ENCODE results near the gene AAMP. TPM values are rescaled to one million over a fixed set of nuclear protein-coding genes. Genes with fewer than 3 reads are reported as not detected.

The AAMP gene
- total RNA-seq, 1 donor from 2014 or later, result 88.0 TPM

- no peaks in the 10 kb centered on the region for H3K27me3 Mint-ChIP-seq (ENCODE audit: insufficient read depth)
- peaks cover 9% of the 10 kb centered on the region for H3K36me3 Mint-ChIP-seq (ENCODE audit: low read depth)
- H3K27ac Mint-ChIP-seq, result peak overlapping the region; percentile 94
- H3K4me1 Mint-ChIP-seq (ENCODE audit: low read depth), result peaks cover 66% of the 10 kb centered on the region
- intact Hi-C loops (cut with micrococcal nuclease), result loop anchor here (1.0 to 2.0 kb wide), 8 partner anchors 7 to 277 kb away; partner anchors contain the start of genes CATIP, CNOT9 and USP37
- peak overlapping the region; percentile 88 for H3K4me3 Mint-ChIP-seq
- DNase-seq (ENCODE audit: low spot score), result no peak
- H3K9me3 Mint-ChIP-seq, result no peaks in the 10 kb centered on the region
Measured at GRCh38 chr2:218291318-218292047, 21.5 kb upstream of the AAMP start.

- H3K27ac Mint-ChIP-seq, result peak overlapping the region; percentile 94
- H3K9me3 Mint-ChIP-seq, result no peaks in the 10 kb centered on the region
- H3K4me3 Mint-ChIP-seq, result peak overlapping the region; percentile 88
- peaks cover 9% of the 10 kb centered on the region for H3K36me3 Mint-ChIP-seq (ENCODE audit: low read depth)
- intact Hi-C loops (cut with micrococcal nuclease), result no loop called here
- no peaks in the 10 kb centered on the region for H3K27me3 Mint-ChIP-seq (ENCODE audit: insufficient read depth)
- peak; percentile 45 for DNase-seq (ENCODE audit: low spot score)
- H3K4me1 Mint-ChIP-seq (ENCODE audit: low read depth), result peaks cover 74% of the 10 kb centered on the region
Measured at GRCh38 chr2:218290316-218291261, 20.7 kb upstream of the AAMP start.

- DNase-seq (ENCODE audit: low spot score), result no peak
- Mint-ChIP-seq H3K9me3 (no peaks in the 10 kb centered on the region), H3K36me3 (ENCODE audit: low read depth) (peaks cover 13% of the 10 kb centered on the region), H3K4me3 (peak overlapping the region; percentile 88), H3K27me3 (ENCODE audit: insufficient read depth) (no peaks in the 10 kb centered on the region), H3K27ac (peak overlapping the region; percentile 94), H3K4me1 (ENCODE audit: low read depth) (peaks cover 78% of the 10 kb centered on the region)
- intact Hi-C loops (cut with micrococcal nuclease), result loop anchor here (2.0 to 10.0 kb wide), 6 partner anchors 33 to 1253 kb away; partner anchors contain the start of genes CHPF, CNPPD1, GMPPA and RETREG2
Measured at GRCh38 chr2:218289639-218290315, 19.8 kb upstream of the AAMP start.

GRCh38 chr2:218286570-218287459 is 16.9 kb upstream of the AAMP start:
- peak overlapping the region; percentile 99 for H3K27ac Mint-ChIP-seq
- intact Hi-C loops (cut with micrococcal nuclease), result loop anchor here (1.0 to 10.0 kb wide), 9 partner anchors 17 to 1255 kb away; partner anchors contain the start of genes AAMP, BCS1L, CHPF and CNPPD1
- peaks cover 72% of the 10 kb centered on the region for H3K4me1 Mint-ChIP-seq (ENCODE audit: low read depth)
- H3K27me3 Mint-ChIP-seq (ENCODE audit: insufficient read depth), result no peaks in the 10 kb centered on the region
- peaks cover 17% of the 10 kb centered on the region for H3K36me3 Mint-ChIP-seq (ENCODE audit: low read depth)
- DNase-seq (ENCODE audit: low spot score), result peak; percentile 82
- no peaks in the 10 kb centered on the region for H3K9me3 Mint-ChIP-seq
- peak overlapping the region; percentile 94 for H3K4me3 Mint-ChIP-seq

GRCh38 chr2:218285604-218286003 is 15.7 kb upstream of the AAMP start:
- H3K36me3 Mint-ChIP-seq (ENCODE audit: low read depth), result peaks cover 20% of the 10 kb centered on the region
- peak overlapping the region; percentile 99 for H3K27ac Mint-ChIP-seq
- no peaks in the 10 kb centered on the region for H3K9me3 Mint-ChIP-seq
- intact Hi-C loops (cut with micrococcal nuclease), result loop anchor here (1.0 to 10.0 kb wide), 9 partner anchors 15 to 1257 kb away; partner anchors contain the start of genes AAMP, BCS1L, CHPF and CNPPD1
- peak overlapping the region; percentile 94 for H3K4me3 Mint-ChIP-seq
- no peaks in the 10 kb centered on the region for H3K27me3 Mint-ChIP-seq (ENCODE audit: insufficient read depth)
- DNase-seq (ENCODE audit: low spot score), result no peak
- peaks cover 67% of the 10 kb centered on the region for H3K4me1 Mint-ChIP-seq (ENCODE audit: low read depth)

- peak; percentile 55 for DNase-seq (ENCODE audit: low spot score)
- H3K36me3 Mint-ChIP-seq (ENCODE audit: low read depth), result peaks cover 30% of the 10 kb centered on the region
- no peaks in the 10 kb centered on the region for H3K27me3 Mint-ChIP-seq (ENCODE audit: insufficient read depth)
- H3K9me3 Mint-ChIP-seq, result no peaks in the 10 kb centered on the region
- H3K4me3 Mint-ChIP-seq, result peak overlapping the region; percentile 94
- H3K4me1 Mint-ChIP-seq (ENCODE audit: low read depth), result peaks cover 55% of the 10 kb centered on the region
- intact Hi-C loops (cut with micrococcal nuclease), result loop anchor here (1.0 to 10.0 kb wide), 2 partner anchors 8 to 611 kb away; partner anchors contain the start of gene TMBIM1
- peak overlapping the region; percentile 99 for H3K27ac Mint-ChIP-seq
Measured at GRCh38 chr2:218284106-218284811, 14.3 kb upstream of the AAMP start.

GRCh38 chr2:218282173-218282991 is 12.4 kb upstream of the AAMP start:
- no peak for DNase-seq (ENCODE audit: low spot score)
- intact Hi-C loops (cut with micrococcal nuclease), result loop anchor here (10.0 kb wide), 1 partner anchor 612 kb away; no protein-coding TSS in a partner anchor
- no peak overlapping the region for H3K4me3 Mint-ChIP-seq
- H3K27ac Mint-ChIP-seq, result peak overlapping the region; percentile 29
- H3K27me3 Mint-ChIP-seq (ENCODE audit: insufficient read depth), result no peaks in the 10 kb centered on the region
- H3K36me3 Mint-ChIP-seq (ENCODE audit: low read depth), result peaks cover 30% of the 10 kb centered on the region
- no peaks in the 10 kb centered on the region for H3K9me3 Mint-ChIP-seq
- H3K4me1 Mint-ChIP-seq (ENCODE audit: low read depth), result peaks cover 40% of the 10 kb centered on the region

GRCh38 chr2:218281449-218281848 is 11.5 kb upstream of the AAMP start:
- Mint-ChIP-seq H3K9me3 (no peaks in the 10 kb centered on the region), H3K36me3 (ENCODE audit: low read depth) (peaks cover 37% of the 10 kb centered on the region), H3K27ac (peak overlapping the region; percentile 31), H3K4me3 (no peak overlapping the region), H3K27me3 (ENCODE audit: insufficient read depth) (no peaks in the 10 kb centered on the region), H3K4me1 (ENCODE audit: low read depth) (peaks cover 32% of the 10 kb centered on the region)
- DNase-seq (ENCODE audit: low spot score), result no peak
- intact Hi-C loops (cut with micrococcal nuclease), result loop anchor here (10.0 kb wide), 1 partner anchor 613 kb away; no protein-coding TSS in a partner anchor

GRCh38 chr2:218280260-218280870 is 10.4 kb upstream of the AAMP start:
- H3K36me3 Mint-ChIP-seq (ENCODE audit: low read depth), result peaks cover 43% of the 10 kb centered on the region
- DNase-seq (ENCODE audit: low spot score), result no peak
- no peaks in the 10 kb centered on the region for H3K27me3 Mint-ChIP-seq (ENCODE audit: insufficient read depth)
- H3K4me3 Mint-ChIP-seq, result no peak overlapping the region
- H3K4me1 Mint-ChIP-seq (ENCODE audit: low read depth), result peaks cover 21% of the 10 kb centered on the region
- intact Hi-C loops (cut with micrococcal nuclease), result loop anchor here (10.0 kb wide), 1 partner anchor 614 kb away; no protein-coding TSS in a partner anchor
- no peaks in the 10 kb centered on the region for H3K9me3 Mint-ChIP-seq
- no peak overlapping the region for H3K27ac Mint-ChIP-seq
